H9 (cell line): ENCODE results near the gene GRIK1. TPM values are rescaled to one million over a fixed set of nuclear protein-coding genes. Genes with fewer than 3 reads are reported as not detected.

ENCODE experiments used
- DNase-seq: peaks from one replicate; pipeline ENCODE4 v3.0.0-alpha.2; 2017
- H2AFZ ChIP-seq: one replicate; pipeline ENCODE4 v1.6.1; 2013; ENCODE audit warnings: mild to moderate bottlenecking, low read length, control low read depth, moderate library complexity
- H2AK5ac ChIP-seq: 2 replicates; pipeline ENCODE4 v1.6.1; 2013; ENCODE audit warnings: low read length, control low read depth, mixed read lengths; ENCODE audit not compliant: insufficient read length
- H2BK120ac ChIP-seq: one replicate; pipeline ENCODE4 v1.6.1; 2013; ENCODE audit warnings: low read depth, mild to moderate bottlenecking, low read length, control low read depth, inconsistent platforms; ENCODE audit not compliant: poor library complexity, severe bottlenecking
- H2BK12ac ChIP-seq: 2 replicates; pipeline ENCODE4 v1.6.1; 2013; ENCODE audit warnings: low read length, control low read depth, mixed read lengths, low read depth; ENCODE audit not compliant: insufficient read length
- H2BK15ac ChIP-seq: 2 replicates; pipeline ENCODE4 v1.6.1; 2013; ENCODE audit warnings: low read depth, low read length, control low read depth
- H2BK20ac ChIP-seq: one replicate; pipeline ENCODE4 v1.6.1; 2013; ENCODE audit warnings: low read depth, mild to moderate bottlenecking, low read length, control low read depth, inconsistent platforms; ENCODE audit not compliant: poor library complexity, severe bottlenecking
- H2BK5ac ChIP-seq: 2 replicates; pipeline ENCODE4 v1.6.1; 2013; ENCODE audit warnings: low read length, control low read depth, mixed read lengths; ENCODE audit not compliant: insufficient read length
- H3K14ac ChIP-seq: 2 replicates; pipeline ENCODE4 v1.6.1; 2013; ENCODE audit warnings: low read length, control low read depth; ENCODE audit not compliant: insufficient read depth
- H3K18ac ChIP-seq: 2 replicates; pipeline ENCODE4 v1.6.1; 2013; ENCODE audit warnings: low read depth, mild to moderate bottlenecking, mixed read lengths, low read length, control low read depth; ENCODE audit not compliant: insufficient read length
- H3K23ac ChIP-seq: 2 replicates; pipeline ENCODE4 v1.6.1; 2013; ENCODE audit warnings: low read length, control low read depth, mixed read lengths, low read depth; ENCODE audit not compliant: insufficient read length
- H3K23me2 ChIP-seq: 2 replicates; pipeline ENCODE4 v1.6.1; 2013; ENCODE audit warnings: low read depth, mild to moderate bottlenecking, mixed read lengths, low read length, control low read depth; ENCODE audit not compliant: insufficient read length, poor library complexity, severe bottlenecking
- H3K27ac ChIP-seq: 2 replicates; pipeline ENCODE4 v1.5.1; 2013; ENCODE audit warnings: low read length, control low read depth, mixed read lengths, low read depth; ENCODE audit not compliant: insufficient read length
- H3K27me3 ChIP-seq: 2 replicates; pipeline ENCODE4 v1.6.1; 2013; ENCODE audit warnings: low read length, control low read depth, inconsistent platforms; ENCODE audit not compliant: insufficient read depth
- H3K4ac ChIP-seq: 2 replicates; pipeline ENCODE4 v1.6.1; 2013; ENCODE audit warnings: low read depth, mild to moderate bottlenecking, control low read depth, inconsistent platforms, low read length, moderate library complexity
- H3K4me1 ChIP-seq: 2 replicates; pipeline ENCODE4 v1.6.1; 2013; ENCODE audit warnings: low read length, control low read depth, inconsistent platforms; ENCODE audit not compliant: insufficient read depth
- H3K4me2 ChIP-seq: 2 replicates; pipeline ENCODE4 v1.6.1; 2013; ENCODE audit warnings: low read length, control low read depth, mixed read lengths; ENCODE audit not compliant: insufficient read length, insufficient read depth
- H3K56ac ChIP-seq: 2 replicates; pipeline ENCODE4 v1.6.1; 2013; ENCODE audit warnings: low read depth, mild to moderate bottlenecking, mixed read lengths, low read length, control low read depth; ENCODE audit not compliant: insufficient read length
- H3K79me1 ChIP-seq: 2 replicates; pipeline ENCODE4 v1.6.1; 2013; ENCODE audit warnings: low read depth, mild to moderate bottlenecking, moderate library complexity, low read length, control low read depth, inconsistent platforms; ENCODE audit not compliant: insufficient read depth, poor library complexity, severe bottlenecking
- H3K79me2 ChIP-seq: 2 replicates; pipeline ENCODE4 v1.6.1; 2013; ENCODE audit warnings: low read length, control low read depth, inconsistent platforms; ENCODE audit not compliant: insufficient read depth
- H3K9ac ChIP-seq: 2 replicates; pipeline ENCODE4 v1.6.1; 2013; ENCODE audit warnings: low read length, control low read depth, mixed read lengths; ENCODE audit not compliant: insufficient read length; ENCODE audit errors: extremely low read depth
- H3K9me3 ChIP-seq: one replicate; pipeline ENCODE4 v1.6.1; 2013; ENCODE audit warnings: low read depth, low read length, inconsistent platforms; ENCODE audit not compliant: control insufficient read depth
- H3T11ph ChIP-seq: one replicate; pipeline ENCODE4 v1.6.1; 2013; ENCODE audit warnings: mild to moderate bottlenecking, low read length, control low read depth, inconsistent platforms
- H4K20me1 ChIP-seq: one replicate; pipeline ENCODE4 v1.6.1; 2013; ENCODE audit not compliant: control insufficient read depth, insufficient read length, insufficient read depth
- H4K5ac ChIP-seq: 2 replicates; pipeline ENCODE4 v1.6.1; 2013; ENCODE audit warnings: low read depth, mild to moderate bottlenecking, mixed read lengths, low read length, control low read depth; ENCODE audit not compliant: insufficient read length
- H4K8ac ChIP-seq: replicated peaks from 2 replicates; pipeline ENCODE4 v1.6.1; 2013; ENCODE audit warnings: low read length, control low read depth, mixed read lengths, low read depth; ENCODE audit not compliant: insufficient read length
- H4K91ac ChIP-seq: 2 replicates; pipeline ENCODE4 v1.6.1; 2013; ENCODE audit warnings: low read depth, mild to moderate bottlenecking, moderate library complexity, mixed read lengths, low read length, control low read depth; ENCODE audit not compliant: insufficient read length
- H3K27ac Mint-ChIP-seq, 3 experiments: 2 replicates in 2 of 3; 3 replicates in 1 of 3; pipeline ENCODE4 v1.8.0; 2020 to 2021; ENCODE audit warnings: mixed read lengths in 3 of 3, mild to moderate bottlenecking in 1 of 3, moderate library complexity in 1 of 3
- H3K27me3 Mint-ChIP-seq: 2 replicates; pipeline ENCODE4 v1.8.0; 2021; ENCODE audit warnings: low read depth, mild to moderate bottlenecking, moderate library complexity, mixed read lengths
- H3K36me3 Mint-ChIP-seq, 3 experiments: 2 replicates in 2 of 3; 3 replicates in 1 of 3; pipeline ENCODE4 v1.8.0; 2020 to 2021; ENCODE audit warnings: low read depth in 3 of 3, mixed read lengths in 3 of 3; ENCODE audit not compliant: insufficient read depth in 1 of 3
- H3K4me1 Mint-ChIP-seq, 2 experiments: 2 replicates each; pipeline ENCODE4 v1.8.0; 2020; ENCODE audit warnings: mixed read lengths in 2 of 2
- H3K4me3 Mint-ChIP-seq, 2 experiments: 2 replicates in 1 of 2; 3 replicates in 1 of 2; pipeline ENCODE4 v1.8.0; 2020 to 2021; ENCODE audit warnings: mild to moderate bottlenecking in 2 of 2, mixed read lengths in 2 of 2, moderate library complexity in 1 of 2
- H3K9me3 Mint-ChIP-seq, 2 experiments: 2 replicates in 1 of 2; 3 replicates in 1 of 2; pipeline ENCODE4 v1.8.0; 2020; ENCODE audit warnings: mild to moderate bottlenecking in 2 of 2, mixed read lengths in 2 of 2, moderate library complexity in 1 of 2
- WGBS: extraction: QIAGEN DNeasy Blood & Tissue Kit; methylation state at CpG from one replicate; pipeline ENCODE4 v1.1.7; 2013; ENCODE audit warnings: missing lambda C conversion rate, low lambda C conversion rate, mixed read lengths; ENCODE audit not compliant: insufficient read length; ENCODE audit errors: extremely low coverage; 5-methylcytosine and 5-hydroxymethylcytosine counted together
- total RNA-seq: library from RNA; stranded (reverse); gene quantifications from 2 replicates; pipeline ENCODE4 v1.2.1, GENCODE V29; 2021
- TF ChIP-seq, protein P1 (sequence below): fragments of 200-600 bp; sonication (generic); conservative IDR thresholded peaks from 3 replicates; pipeline ENCODE4 v1.8.0; 2021; ENCODE audit warnings: antibody characterized with exemption, mild to moderate bottlenecking

GRIK1 gene
- total RNA-seq, 1 experiment from 2014 or later = not detected

- Histone ChIP-seq H2BK20ac (no peak overlapping the region), H3K14ac (no peak overlapping the region), H3K23ac (no peak overlapping the region), H2BK5ac (no peak overlapping the region), H3K79me1 (no peaks in the 10 kb centered on the region), H3K4me1 (no peaks in the 10 kb centered on the region), H3K9me3 (no peaks in the 10 kb centered on the region), H4K5ac (no peak overlapping the region), H3K4ac (no peak overlapping the region), H4K8ac (no peak overlapping the region), H2BK12ac (no peak overlapping the region), H2AK5ac (no peak overlapping the region), H3K79me2 (no peaks in the 10 kb centered on the region), H3K27ac (no peak overlapping the region), H2AFZ (no peak overlapping the region), H3T11ph (no peak overlapping the region), H3K23me2 (no peaks in the 10 kb centered on the region), H3K18ac (no peak overlapping the region), H2BK15ac (no peak overlapping the region), H3K56ac (no peak overlapping the region), H4K91ac (no peak overlapping the region), H3K4me2 (no peak overlapping the region), H3K9ac (no peak overlapping the region), H3K27me3 (no peaks in the 10 kb centered on the region), H4K20me1 (no peaks in the 10 kb centered on the region), H2BK120ac (no peak overlapping the region)
- TF ChIP-seq, protein P1, sequence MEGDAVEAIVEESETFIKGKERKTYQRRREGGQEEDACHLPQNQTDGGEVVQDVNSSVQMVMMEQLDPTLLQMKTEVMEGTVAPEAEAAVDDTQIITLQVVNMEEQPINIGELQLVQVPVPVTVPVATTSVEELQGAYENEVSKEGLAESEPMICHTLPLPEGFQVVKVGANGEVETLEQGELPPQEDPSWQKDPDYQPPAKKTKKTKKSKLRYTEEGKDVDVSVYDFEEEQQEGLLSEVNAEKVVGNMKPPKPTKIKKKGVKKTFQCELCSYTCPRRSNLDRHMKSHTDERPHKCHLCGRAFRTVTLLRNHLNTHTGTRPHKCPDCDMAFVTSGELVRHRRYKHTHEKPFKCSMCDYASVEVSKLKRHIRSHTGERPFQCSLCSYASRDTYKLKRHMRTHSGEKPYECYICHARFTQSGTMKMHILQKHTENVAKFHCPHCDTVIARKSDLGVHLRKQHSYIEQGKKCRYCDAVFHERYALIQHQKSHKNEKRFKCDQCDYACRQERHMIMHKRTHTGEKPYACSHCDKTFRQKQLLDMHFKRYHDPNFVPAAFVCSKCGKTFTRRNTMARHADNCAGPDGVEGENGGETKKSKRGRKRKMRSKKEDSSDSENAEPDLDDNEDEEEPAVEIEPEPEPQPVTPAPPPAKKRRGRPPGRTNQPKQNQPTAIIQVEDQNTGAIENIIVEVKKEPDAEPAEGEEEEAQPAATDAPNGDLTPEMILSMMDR = no peak
- peaks cover 28% of the 10 kb centered on the region for H3K27me3 Mint-ChIP-seq
- no peak overlapping the region for H3K27ac Mint-ChIP-seq
- no peak for DNase-seq
- WGBS = no CpG with 5 or more reads among the region's 4 CpGs
- no peaks in the 10 kb centered on the region for H3K36me3 Mint-ChIP-seq
- no peak overlapping the region for H3K4me3 Mint-ChIP-seq
- H3K4me1 Mint-ChIP-seq = peaks cover 5 to 10% of the 10 kb centered on the region in 2 experiments; a peak in 3 of 4 replicates
- no peaks in the 10 kb centered on the region for H3K9me3 Mint-ChIP-seq
Measured at GRCh38 chr21:29928537-29928936, 11.3 kb downstream of the GRIK1 start.
